ENCODE data around the gene ZNF57.
A peak's percentile ranks its signal among the peaks of the same experiment; 100 is the strongest.
"Not testable (repeated sequence)": the region's sequence is repeated elsewhere in the genome, so short reads cannot be mapped to it uniquely, and the experiment has no call there.

ZNF57 gene

DNA sequence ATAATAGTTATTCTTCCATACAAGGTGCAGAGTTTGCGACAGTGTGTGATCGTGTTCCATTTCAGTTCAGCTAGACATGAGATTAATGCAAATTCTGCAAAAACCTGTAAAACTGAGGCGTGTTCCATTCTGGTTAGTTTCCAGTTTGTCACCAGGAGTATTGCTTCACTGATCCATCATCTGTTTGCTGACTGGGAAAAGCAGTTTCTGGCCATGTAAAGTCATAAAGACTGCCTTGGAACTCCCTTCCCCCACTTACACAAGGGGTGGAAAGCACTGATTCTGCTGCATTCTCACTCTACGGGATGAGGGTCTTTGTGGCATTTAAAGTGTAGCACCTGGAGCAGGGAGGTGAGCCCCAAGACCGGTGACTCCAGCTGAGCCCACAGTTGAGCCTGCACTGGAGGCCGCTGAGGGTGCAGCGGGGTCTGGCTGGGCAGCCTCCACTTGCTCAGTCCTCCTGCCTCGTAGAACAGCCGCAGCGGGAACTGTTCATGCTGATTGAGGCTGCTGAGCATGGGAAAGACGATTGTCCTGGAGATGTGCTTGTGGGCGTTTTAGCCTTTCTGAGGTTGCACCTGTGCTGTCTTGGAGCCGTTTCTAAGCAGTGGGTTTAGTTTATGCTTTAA, 2.0 kb downstream of the ZNF57 start:
- DNase-seq: no peak

DNA sequence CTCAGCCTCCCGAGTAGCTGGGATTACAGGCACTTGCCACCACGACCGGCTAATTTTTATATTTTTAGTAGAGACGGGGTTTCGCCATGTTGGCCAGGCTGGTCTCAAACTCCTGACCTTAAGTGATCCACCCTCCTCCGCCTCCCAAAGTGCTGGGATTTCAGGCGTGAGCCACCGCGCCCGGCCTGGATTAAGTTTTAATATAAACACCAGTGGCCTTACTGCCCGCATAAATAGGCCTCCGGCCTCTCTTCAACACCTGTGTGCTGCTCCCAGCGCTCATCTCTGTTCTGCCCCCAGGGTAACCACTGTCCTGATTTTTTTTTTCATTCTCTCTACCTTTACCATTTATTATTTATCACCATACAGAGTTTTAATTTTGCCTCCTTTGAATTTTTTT, 2.6 kb downstream of the ZNF57 start:
- DNase-seq: not testable (repeated sequence)

DNA sequence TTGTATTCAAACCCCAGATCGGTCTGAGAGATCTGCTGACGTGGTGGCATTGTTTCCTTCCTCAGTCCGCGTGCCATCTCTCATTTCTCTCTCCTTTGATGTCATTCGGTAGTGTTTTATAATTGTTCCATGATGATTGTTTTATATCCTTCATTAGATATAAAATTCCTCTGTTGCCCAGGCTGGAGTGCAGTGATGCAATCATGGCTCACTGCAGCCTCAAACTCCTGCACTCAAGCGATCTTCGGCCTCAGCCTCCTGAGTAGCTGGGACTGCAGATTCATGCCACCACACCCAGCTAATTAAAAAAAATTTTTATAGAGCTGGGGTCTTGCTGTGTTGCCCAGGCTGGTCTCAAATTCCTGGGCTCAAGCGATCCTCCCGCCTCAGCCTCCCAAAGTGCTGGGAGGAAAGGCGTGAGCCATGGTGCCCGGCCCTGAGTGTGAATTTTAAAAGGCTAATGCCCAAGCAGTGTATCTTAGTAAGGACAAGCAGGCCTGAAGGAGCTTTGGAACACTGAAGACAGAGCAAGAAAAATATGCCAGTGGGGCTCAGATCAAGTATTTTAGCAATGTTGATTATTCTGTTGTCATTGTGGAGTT, 5.3 kb downstream of the ZNF57 start:
- no peak for DNase-seq

DNA sequence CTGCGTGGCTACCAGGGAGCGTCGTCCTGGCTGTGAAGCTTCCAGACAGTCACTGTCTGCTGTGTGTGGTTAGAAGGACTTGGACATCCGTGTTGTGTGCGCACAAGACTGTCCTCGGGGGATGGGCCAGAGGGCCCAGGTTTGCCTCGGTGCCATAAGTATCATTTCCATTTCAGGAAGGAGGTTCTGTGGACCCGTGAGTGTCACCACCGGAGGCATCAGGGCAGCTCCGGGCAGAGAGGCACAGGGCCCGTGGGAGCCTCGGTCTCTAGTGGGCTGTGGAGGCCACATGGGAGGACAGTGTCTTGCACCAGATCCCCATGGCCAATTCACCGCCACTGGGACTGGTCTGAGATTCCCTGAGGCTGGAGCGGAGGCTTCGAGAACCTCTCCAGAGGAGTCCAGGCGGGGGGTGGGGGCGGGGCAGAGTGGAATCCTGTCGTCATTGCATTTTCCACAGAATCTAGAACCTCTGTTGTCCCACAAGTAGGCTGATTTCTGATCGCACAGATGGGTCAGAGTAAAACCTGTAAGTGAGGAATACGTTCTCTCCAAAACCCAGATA, 6.0 kb downstream of the ZNF57 start:
- DNase-seq: no peak

DNA sequence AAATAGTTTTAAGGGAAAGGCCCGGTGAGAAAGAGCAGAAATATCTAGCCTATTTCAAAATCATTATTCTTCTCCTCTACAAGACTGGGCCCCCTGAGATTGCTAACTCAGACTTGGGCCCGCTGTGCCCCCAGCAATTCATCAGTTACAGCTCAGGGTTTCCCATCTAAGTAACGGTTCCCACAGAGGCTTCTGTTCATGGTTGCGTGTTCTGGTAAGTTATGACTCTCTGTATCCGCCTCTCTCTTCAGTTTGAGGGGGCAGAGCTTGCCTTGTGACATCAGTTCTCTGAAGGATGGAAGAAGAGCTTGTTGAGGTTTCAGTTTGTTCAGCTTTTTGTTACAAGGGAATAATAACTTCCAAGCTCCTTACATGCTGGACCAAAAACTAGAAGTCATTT, 11.6 kb downstream of the ZNF57 start:
- DNase-seq: peak; percentile 12

DNA sequence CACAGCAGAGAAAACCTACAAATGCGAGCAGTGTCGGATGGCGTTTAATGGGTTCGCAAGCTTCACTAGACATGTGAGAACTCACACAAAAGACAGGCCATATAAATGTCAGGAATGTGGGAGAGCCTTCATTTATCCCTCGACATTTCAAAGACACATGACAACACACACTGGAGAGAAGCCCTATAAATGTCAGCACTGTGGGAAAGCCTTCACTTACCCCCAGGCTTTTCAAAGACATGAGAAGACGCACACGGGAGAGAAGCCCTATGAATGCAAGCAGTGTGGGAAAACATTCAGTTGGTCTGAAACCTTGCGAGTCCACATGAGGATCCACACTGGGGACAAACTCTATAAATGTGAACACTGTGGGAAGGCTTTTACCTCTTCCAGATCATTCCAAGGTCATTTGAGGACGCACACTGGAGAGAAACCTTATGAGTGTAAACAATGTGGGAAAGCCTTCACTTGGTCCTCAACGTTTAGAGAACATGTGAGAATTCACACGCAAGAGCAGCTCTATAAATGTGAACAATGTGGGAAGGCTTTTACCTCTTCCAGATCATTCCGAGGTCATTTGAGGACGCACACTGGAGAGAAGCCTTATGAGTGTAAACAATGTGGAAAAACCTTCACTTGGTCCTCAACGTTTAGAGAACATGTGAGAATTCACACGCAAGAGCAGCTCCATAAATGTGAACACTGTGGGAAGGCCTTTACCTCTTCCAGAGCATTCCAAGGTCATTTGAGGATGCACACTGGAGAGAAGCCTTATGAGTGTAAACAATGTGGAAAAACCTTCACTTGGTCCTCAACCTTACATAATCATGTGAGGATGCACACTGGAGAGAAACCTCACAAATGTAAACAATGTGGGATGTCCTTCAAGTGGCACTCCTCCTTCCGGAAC, 16.8 kb downstream of the ZNF57 start:
- DNase-seq: no peak

DNA sequence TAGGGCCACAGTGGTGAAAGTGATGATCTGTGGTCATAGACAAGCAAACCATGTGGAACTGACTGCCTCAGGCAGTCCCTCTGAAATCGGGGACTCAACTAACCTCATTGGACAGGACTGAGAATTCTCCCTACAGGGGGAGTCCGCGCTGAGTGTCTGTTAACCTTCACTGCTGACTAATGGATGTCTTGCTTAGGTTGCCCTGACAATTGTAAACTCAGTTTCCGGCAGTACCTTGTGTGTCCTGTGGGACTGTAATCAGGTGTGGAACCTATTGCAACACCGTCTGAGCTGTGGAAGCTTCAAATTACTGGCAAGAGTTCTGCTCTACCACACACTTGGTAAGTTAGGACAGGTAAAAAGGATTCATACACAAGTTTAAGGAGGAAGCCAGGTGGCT, 22.3 kb downstream of the ZNF57 start:
- DNase-seq: no peak

DNA sequence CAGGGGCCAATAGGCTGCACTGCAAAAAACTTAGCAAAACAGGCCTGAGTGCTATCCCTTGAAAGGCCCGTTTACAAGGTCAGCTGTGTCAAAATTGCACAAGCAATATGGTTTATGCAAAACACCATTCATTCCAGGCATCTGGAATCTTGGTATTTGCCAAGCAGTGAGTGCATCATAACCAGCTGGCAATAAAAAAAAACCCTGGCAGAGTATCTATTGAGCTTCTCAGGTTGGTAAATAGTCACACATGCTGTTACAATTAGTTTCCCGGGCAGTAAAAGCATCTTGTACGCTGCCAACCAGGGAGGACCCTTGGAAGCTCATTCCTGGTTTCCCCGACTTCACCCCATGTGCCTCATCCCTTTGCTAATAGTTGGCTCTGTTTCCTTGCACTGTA, 22.8 kb downstream of the ZNF57 start:
- DNase-seq: no peak

DNA sequence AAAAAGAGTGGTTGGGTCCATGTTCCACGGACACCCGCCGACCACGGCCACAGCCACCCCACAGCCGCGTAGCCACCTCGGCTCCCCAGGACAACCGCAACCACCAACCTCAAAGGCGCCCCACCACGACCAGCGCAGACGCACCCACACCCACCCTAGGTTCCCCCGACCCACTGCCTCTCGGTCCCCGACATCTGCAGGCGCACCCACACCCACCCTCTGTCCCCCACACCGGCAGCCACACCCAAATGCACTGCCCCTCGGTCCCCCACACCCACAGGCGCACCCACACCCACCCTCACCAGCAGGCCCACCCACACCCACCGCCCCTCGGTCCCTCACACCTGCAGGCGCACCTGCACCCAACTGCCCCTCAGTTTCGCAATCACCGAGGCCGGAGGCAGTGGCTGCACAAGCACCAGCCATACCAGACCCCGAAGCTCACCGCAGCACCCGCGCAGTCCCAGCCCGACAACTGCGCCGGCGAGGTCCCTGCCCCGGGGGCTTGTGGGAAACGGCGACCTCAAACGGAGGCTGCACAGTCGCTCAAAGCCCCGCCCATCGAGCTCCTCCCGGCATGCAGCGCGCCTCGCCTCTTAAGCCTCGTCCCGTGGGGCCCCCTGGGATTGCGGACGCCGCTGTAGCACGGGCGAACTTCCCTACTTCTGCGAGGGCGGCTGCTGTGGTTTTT, 25.8 kb downstream of the ZNF57 start:
- no peak for DNase-seq

DNA sequence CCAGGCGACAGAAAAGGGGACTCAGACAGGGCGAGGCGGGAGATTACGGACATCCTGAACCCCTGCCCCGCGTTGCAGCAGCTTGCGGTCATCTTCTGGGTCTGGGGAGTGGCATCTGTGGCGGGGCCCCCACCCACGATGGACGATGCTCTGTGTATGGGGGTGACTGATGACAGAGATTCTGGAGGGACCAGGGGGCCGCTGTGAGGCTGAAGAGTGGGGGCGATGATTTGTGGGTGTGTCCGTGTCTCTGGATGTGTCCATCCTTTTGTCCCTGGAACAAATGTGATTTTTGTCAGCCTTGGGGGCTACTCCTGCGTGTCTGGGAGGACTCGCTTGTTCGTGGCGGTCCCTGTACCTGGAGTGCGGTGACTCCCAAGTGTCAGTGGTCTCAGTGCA, 26.3 kb downstream of the ZNF57 start:
- no peak for DNase-seq

DNA sequence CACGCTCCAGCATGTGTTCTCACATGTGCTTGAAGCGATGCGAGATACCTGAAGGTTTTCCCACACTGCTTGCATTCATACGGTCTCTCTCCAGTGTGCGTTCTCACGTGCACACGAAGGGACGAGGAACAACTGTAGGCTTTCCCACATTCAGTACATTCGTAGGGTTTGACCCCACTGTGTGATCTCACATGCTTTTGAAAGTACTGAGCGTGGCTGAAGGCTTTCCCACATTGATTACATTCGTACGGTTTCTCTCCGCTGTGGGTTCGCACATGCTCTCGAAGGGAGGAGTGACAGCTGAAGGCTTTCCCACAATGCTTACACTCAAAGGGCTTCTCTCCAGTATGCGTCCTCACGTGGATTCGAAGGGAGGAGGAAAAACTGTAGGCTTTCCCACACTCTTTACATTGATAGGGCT, 32.8 kb downstream of the ZNF57 start:
- DNase-seq: no peak

DNA sequence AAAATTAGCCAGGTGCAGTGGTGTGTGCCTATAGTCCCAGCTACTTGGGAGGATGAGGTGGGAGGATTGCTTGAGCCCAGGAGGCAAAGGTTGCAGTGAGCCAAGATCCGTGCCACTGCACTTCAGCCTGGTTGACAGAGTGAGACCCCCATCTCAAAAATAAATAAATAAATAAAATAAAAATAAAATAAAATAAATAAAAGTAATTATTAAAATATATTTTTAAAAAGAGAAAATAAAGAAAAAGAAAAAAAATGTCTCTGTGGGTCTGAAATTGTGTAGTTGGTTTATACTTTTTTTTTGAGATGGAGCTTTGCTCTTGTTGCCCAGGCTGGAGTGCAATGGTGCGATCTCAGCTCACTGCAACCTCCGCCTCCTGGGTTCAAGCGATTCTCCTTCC, 35.1 kb downstream of the ZNF57 start:
- DNase-seq: not testable (repeated sequence)

DNA sequence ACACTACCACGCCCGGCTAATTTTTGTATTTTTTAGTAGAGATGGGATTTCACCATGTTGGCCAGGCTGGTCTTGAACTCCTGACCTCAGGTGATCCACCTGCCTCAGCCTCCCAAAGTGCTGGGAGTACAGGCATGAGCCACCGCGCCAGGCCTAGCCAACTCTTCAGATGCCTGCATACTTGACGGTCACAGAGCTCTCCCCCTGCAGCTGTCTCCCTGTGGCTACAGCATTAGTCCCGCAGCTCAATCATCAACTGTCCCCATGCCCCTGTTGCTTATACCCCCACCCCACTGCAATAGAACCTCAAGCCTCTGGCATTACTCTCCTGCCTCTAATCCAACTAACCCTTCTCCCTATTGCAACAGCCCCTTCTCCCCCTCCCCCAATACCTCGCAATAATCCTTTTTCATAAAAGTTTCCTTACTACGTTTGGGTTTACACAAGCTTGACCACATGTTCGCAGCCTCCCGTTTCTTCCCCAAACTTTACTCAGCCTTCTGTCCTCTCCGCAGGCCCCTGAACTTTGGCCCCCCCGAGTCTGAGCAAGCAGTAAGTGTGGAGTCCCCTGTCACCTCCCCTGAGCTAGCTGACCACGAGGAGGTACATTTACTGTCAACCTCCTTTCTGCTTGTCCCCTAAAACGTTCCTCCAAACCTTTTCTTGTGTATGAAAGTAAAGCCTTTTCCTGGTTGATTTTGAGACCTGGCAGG, 42.4 kb downstream of the ZNF57 start:
- no peak for DNase-seq

DNA sequence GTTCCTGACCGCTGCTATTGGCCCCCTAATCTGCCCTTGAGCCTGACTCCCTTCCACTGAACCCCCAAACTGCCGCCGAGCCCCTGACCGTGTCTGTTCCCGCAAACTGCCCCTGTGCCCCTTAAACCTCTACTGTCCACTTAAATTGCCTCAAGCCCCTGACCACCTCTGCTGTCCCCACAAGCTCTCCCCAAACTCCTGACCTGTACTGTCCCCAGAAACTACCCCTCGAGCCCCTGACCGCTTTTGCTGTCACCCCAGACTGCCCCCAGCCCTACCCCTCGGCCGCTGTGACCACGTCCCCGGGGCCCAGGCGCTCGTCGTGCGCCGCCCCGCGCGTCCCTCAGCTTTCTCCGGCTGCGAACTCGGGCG, 43.7 kb downstream of the ZNF57 start:
- DNase-seq: no peak

DNA sequence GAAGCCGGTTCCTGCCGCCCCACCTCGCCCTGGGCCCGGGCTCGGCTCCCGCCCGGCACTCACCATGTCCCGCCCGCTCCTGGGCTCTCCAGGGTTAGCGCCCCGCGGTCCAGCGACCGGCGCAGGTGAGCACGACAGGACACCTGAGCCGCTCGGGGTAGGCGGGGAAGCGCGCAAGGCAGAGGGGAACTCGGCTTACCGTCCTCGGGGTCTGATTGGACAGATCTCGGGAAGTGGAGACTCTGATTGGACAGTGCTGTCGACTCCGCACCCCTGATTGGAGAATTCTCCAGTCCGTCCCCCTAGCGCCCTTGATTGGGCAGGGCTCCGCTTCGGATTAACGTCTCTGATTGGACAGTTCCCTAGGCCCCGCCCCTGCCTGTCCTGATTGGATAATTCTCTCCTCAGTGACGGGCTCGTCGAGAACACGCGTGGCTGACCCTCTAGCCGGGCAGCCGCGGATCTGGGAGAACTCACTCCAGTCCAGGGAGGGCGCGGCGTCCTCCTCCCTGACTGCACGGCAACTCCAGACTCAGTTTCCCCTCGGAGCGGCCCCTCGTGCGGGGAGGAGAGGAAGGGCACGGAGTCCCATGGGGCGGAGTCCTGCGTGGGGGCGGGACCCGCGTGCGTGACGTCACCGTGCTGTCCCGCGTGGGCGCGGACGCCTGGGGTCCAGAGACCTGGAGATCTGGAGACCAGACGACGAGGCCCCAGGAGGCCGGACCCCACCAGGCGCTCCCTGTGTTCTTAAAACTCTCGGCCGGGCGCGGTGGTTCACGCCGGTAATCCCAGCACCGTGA, 44.2 kb downstream of the ZNF57 start, which contains the start of gene ZNF77:
Gene ZNF77, minus strand, starts transcription at position 197 of the 800 bp plus-strand sequence. Its CDS starts 131 bp downstream, at position 66.
- peak; percentile 98 for DNase-seq

DNA sequence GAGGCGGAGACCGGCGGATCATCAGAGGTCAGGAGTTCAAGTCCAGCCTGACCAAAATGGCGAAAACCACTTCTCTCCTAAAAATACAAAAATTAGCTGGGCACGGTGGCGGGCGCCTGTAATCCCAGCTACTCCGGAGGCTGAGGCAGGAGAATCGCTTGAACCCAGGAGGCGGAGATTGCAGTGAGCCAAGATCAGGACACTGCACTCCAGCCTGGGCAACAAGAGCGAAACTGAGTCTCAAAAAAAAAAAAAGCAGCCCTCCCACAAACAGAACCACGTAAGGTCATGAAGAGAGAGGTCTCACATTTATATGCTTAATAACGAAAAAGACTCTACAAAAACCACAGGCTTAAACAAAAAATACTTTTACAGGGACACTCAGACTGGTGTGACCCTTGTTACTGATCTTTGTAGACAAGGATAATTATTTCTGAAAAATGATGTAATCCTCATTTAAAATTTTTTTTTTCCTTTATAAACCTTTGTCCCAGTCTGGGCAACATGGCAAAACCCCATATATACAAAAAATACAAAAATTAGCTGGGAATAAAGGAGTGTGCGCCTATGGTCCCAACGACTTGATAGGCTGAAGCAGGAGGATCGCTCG, 45.0 kb downstream of the ZNF57 start:
- no peak for DNase-seq

DNA sequence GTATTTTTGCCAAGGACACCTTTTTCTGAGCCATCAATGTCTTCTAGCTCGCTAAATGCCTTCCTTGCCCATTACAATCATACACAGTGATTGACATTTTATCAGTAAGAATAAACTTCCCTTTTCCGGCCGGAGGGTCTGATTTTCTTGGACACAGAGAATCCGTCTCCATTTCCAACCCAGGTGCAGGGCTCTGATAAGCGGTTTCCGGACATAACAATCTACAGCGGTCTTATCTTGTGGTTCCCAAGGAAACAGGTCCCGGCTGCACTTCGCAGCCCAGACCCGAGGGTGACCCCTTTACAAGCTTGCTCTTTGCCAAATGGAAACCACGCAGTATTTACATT, 49.2 kb downstream of the ZNF57 start:
- DNase-seq: no peak

DNA sequence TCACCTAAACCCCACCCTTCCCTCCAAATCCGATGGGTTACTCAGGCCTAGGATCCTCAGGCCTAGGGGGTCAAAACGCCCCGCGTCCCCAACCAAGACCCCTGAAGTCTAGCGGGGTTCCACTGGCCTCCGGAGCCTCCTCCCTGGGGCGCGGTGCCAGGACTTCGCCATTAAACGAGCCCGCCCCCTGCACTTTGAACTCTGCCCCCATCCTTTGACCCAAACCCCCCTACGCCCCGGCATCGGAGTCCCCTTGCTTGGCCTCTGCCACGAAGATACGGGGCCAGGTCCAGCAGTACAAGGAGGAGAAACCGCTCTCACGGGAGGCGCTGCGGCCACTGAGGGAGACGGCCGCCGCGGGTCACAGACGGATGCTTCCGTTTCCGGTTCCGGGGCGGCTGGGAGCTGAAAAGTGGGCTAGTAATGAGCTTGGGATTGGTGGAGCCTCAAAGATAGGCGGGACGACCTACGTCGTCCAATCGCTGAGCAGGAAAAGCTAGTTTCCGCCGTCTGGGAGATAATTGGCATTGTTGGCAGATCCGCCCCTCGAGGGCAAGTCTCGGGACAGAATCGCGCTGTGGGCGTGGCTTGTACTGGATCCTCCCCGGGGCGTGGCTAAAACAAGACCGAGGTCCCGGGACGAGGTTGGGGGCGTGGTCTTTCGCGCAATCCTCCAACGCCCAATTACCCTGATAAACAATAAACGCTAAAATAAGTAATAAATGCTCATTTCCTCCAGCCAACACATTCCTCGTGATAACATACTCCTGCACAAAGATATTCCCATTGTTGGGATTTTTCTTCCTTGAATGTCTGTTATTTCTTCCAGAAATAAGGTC, 49.8 kb downstream of the ZNF57 start:
- DNase-seq: peak; percentile 99

DNA sequence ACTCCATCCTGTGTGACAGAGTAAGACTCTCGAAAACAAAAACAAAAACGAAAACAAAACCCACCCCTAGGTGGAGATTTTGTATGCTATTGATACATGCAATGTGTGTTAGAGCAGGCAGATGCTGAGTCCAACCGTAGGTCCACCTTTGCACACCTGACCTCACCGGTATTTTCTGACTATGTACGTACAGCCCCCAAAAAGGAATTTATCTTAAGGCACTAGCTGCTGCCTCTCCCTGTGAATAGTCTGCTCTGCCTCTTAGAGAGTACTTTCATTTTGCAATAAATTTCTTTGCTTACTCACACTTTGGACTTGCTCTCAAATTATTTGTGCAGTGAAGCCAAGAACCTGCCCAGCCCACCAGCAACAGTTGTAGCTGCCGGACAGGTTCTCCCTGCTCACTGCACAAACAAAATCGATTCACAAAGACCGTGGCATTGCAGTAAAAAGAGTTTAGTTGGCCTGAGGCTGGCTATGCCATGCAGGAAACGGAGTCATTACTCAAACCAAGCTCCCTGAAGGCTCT, 52.3 kb downstream of the ZNF57 start:
- DNase-seq: no peak

DNA sequence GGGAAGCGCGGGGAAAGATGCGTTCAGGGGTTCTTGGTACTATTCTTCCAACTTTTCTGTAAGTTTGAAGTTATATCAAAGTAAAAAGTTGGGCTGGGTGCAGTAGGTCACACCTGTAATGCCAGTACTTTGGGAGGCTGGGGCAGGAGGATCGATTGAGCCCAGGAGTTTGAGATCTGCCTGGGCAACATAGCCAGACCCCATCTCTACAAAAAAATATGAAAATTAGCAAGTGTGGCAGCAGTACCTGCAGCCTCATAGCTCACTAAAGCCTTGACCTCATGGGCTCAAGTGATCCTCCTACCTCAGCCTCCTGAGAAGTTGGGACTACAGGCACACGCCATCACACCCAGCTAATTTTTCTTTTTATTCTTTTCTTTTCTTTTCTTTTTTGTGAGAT, 56.4 kb downstream of the ZNF57 start:
- no peak for DNase-seq

Data from stimulated activated naive CD4-positive, alpha-beta T cell treated with Interleukin-2 at 50 U/mL for 16 hours (primary cell).